DOHH2 (cell line): ENCODE data around the gene APH1B.

Experiments
- H3F3A ChIP-seq: fragments of 200-600 bp; sonication (generic), shearing (Covaris generic); 2 replicates; pipeline ENCODE4 v1.6.0; 2016; ENCODE audit warnings: antibody characterized with exemption, mild to moderate bottlenecking; ENCODE audit not compliant: control insufficient read depth, insufficient read depth
- H3K27ac ChIP-seq: fragments of 200-600 bp; sonication (generic); 2 replicates; pipeline ENCODE4 v1.5.1; 2014; ENCODE audit warnings: low read depth, mild to moderate bottlenecking, low read length, moderate library complexity
- H3K27me3 ChIP-seq: fragments of 200-600 bp; sonication (generic); 2 replicates; pipeline ENCODE4 v1.6.1; 2014; ENCODE audit warnings: mild to moderate bottlenecking, low read length, mixed read lengths; ENCODE audit not compliant: control insufficient read depth
- H3K36me3 ChIP-seq: fragments of 200-600 bp; sonication (generic); 2 replicates; pipeline ENCODE4 v1.6.1; 2014; ENCODE audit warnings: mild to moderate bottlenecking, low read length, moderate library complexity, mixed read lengths; ENCODE audit not compliant: control insufficient read depth
- H3K4me1 ChIP-seq: fragments of 200-600 bp; sonication (generic); 2 replicates; pipeline ENCODE4 v1.6.1; 2014; ENCODE audit warnings: mild to moderate bottlenecking, low read length, mixed read lengths; ENCODE audit not compliant: control insufficient read depth
- H3K4me2 ChIP-seq: fragments of 200-600 bp; sonication (generic); 2 replicates; pipeline ENCODE4 v1.6.0; 2014; ENCODE audit warnings: mild to moderate bottlenecking, low read length, moderate library complexity
- H3K4me3 ChIP-seq: fragments of 200-600 bp; sonication (generic); 2 replicates; pipeline ENCODE4 v1.5.1; 2014; ENCODE audit warnings: mild to moderate bottlenecking, low read length, mixed read lengths
- H3K79me2 ChIP-seq: fragments of 200-600 bp; sonication (generic); 2 replicates; pipeline ENCODE4 v1.6.1; 2014; ENCODE audit warnings: mild to moderate bottlenecking, low read length, mixed read lengths; ENCODE audit not compliant: control insufficient read depth
- H3K9me2 ChIP-seq: fragments of 200-600 bp; sonication (generic); replicated peaks from 2 replicates; pipeline ENCODE4 v1.6.1; 2014; ENCODE audit warnings: mild to moderate bottlenecking, low read length, mixed read lengths; ENCODE audit not compliant: control insufficient read depth
- H3K9me3 ChIP-seq: fragments of 200-600 bp; sonication (generic); 2 replicates; pipeline ENCODE4 v1.6.1; 2014; ENCODE audit warnings: antibody characterized with exemption, low read length, mixed read lengths; ENCODE audit not compliant: control insufficient read depth, insufficient read depth
- H4K20me1 ChIP-seq: fragments of 200-600 bp; sonication (generic); 2 replicates; pipeline ENCODE4 v1.6.0; 2014; ENCODE audit warnings: low read depth, mild to moderate bottlenecking, antibody characterized with exemption, low read length, moderate library complexity; ENCODE audit not compliant: control insufficient read depth, insufficient read depth
- EZH2phosphoT487 ChIP-seq: fragments of 200-600 bp; sonication (generic); IDR thresholded peaks from 2 replicates; pipeline ENCODE4 v1.6.1; 2017; ENCODE audit warnings: borderline replicate concordance, mild to moderate bottlenecking, antibody characterized with exemption, low read length, moderate library complexity, mixed read lengths
- TF ChIP-seq, protein P1 (sequence below): fragments of 200-600 bp; sonication (generic); IDR thresholded peaks from one replicate; pipeline ENCODE4 v1.5.1; 2014; ENCODE audit warnings: antibody characterized with exemption, mild to moderate bottlenecking, low read depth, low read length; ENCODE audit not compliant: poor library complexity, severe bottlenecking

Gene APH1B

DNA sequence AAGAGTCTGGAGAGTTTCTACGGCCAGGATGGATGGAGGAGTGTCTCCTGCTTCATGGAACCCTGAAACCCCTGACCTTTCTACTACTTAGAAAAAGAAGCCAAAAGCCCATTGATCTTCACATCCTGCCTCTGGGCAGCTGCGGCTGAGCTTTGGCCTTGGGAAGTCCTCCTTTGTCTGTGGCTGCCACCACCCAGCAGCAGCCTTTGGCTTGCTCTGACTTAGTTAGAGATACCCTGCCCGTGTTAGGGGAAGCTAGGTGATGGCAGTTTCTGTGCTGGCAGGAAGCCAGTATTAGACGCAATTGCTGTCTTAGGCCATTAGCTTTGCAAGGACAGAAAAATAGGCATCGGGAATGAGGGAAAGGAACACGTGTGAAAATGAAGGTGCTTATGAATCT, 18.8 kb downstream of the APH1B start:
- no peak for TF ChIP-seq EZH2phosphoT487
- Histone ChIP-seq H3K9me3 (no peaks in the 10 kb centered on the region), H3K4me1 (no peaks in the 10 kb centered on the region), H3K36me3 (no peaks in the 10 kb centered on the region), H4K20me1 (no peaks in the 10 kb centered on the region), H3K27me3 (no peaks in the 10 kb centered on the region), H3K4me2 (no peak overlapping the region), H3K9me2 (no peaks in the 10 kb centered on the region), H3F3A (no peaks in the 10 kb centered on the region), H3K27ac (no peak overlapping the region), H3K79me2 (no peaks in the 10 kb centered on the region), H3K4me3 (no peak overlapping the region)

GRCh38 chr15:63299943-63300575, 22.7 kb downstream of the APH1B start:
- no peak overlapping the region for H3K4me3 ChIP-seq
- no peaks in the 10 kb centered on the region for H3K9me3 ChIP-seq
- H3K79me2 ChIP-seq, result no peaks in the 10 kb centered on the region
- H3F3A ChIP-seq, result no peaks in the 10 kb centered on the region
- H3K27ac ChIP-seq, result no peak overlapping the region
- no peaks in the 10 kb centered on the region for H3K9me2 ChIP-seq
- no peaks in the 10 kb centered on the region for H3K27me3 ChIP-seq
- H3K36me3 ChIP-seq, result peaks cover 9% of the 10 kb centered on the region
- no peaks in the 10 kb centered on the region for H4K20me1 ChIP-seq
- no peaks in the 10 kb centered on the region for H3K4me1 ChIP-seq
- no peak overlapping the region for H3K4me2 ChIP-seq
- TF ChIP-seq EZH2phosphoT487, result no peak
- TF ChIP-seq, protein P1, sequence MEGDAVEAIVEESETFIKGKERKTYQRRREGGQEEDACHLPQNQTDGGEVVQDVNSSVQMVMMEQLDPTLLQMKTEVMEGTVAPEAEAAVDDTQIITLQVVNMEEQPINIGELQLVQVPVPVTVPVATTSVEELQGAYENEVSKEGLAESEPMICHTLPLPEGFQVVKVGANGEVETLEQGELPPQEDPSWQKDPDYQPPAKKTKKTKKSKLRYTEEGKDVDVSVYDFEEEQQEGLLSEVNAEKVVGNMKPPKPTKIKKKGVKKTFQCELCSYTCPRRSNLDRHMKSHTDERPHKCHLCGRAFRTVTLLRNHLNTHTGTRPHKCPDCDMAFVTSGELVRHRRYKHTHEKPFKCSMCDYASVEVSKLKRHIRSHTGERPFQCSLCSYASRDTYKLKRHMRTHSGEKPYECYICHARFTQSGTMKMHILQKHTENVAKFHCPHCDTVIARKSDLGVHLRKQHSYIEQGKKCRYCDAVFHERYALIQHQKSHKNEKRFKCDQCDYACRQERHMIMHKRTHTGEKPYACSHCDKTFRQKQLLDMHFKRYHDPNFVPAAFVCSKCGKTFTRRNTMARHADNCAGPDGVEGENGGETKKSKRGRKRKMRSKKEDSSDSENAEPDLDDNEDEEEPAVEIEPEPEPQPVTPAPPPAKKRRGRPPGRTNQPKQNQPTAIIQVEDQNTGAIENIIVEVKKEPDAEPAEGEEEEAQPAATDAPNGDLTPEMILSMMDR, result no peak

DNA sequence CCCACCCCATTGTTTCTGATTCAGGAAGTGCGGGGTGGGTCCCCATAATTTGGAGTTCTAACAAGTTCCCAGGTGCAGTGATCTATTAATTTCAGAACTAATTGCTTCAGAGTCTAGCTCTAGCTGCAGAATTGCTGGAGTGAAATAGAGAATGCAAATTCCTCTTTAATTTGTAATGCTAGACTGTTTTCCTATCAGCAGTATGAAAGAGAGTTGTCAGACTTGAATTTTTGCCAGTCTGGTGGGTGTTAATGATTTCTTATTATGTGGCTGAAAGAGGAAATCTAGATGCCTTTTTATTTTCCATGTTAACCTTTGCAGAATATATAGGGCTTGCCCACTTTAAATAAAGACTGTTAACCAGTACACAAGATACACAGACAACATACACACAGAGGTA, 23.7 kb downstream of the APH1B start:
- no peaks in the 10 kb centered on the region for H4K20me1 ChIP-seq
- TF ChIP-seq EZH2phosphoT487, result no peak
- TF ChIP-seq, protein P1, result no peak

DNA sequence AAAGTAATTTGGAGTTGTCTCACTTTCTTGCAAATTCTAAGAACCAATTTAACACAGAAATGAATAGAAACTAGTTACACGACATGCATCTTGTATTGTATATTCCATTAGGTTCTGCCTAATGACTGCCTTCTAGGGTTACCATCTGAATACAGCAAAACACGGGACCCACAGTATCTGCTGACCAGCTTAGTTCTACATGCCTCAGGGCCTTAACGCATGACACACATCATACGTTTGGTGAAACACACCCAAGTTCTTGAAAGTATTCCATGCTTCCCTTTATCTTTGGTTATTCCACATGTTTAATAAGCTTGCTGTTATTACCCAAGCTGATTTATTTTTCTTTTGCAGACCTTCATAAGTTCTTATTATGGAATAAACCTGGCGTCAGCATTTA, 27.9 kb downstream of the APH1B start:
- Histone ChIP-seq H3K27ac (no peak overlapping the region), H3K27me3 (no peaks in the 10 kb centered on the region), H3K9me3 (no peaks in the 10 kb centered on the region), H3K4me3 (no peak overlapping the region), H4K20me1 (no peaks in the 10 kb centered on the region), H3K9me2 (no peaks in the 10 kb centered on the region), H3K4me1 (no peaks in the 10 kb centered on the region), H3F3A (no peaks in the 10 kb centered on the region), H3K36me3 (peaks cover 17% of the 10 kb centered on the region), H3K79me2 (no peaks in the 10 kb centered on the region), H3K4me2 (no peak overlapping the region)
- TF ChIP-seq EZH2phosphoT487, result no peak
- TF ChIP-seq, protein P1, result no peak

More for the DNA sequence above, 23.7 kb downstream of the APH1B start:
- Histone ChIP-seq H3K4me3 (no peak overlapping the region), H3K4me1 (no peaks in the 10 kb centered on the region), H3K27ac (no peak overlapping the region), H3K36me3 (peaks cover 16% of the 10 kb centered on the region), H3K9me3 (no peaks in the 10 kb centered on the region), H3K9me2 (no peaks in the 10 kb centered on the region), H3K79me2 (no peaks in the 10 kb centered on the region), H3K27me3 (no peaks in the 10 kb centered on the region), H3F3A (no peaks in the 10 kb centered on the region), H3K4me2 (no peak overlapping the region)
